C4-2B (cell line): ENCODE results near the gene RPE.

ENCODE experiments used
- H3K27ac ChIP-seq: fragments of 450-650 bp; 2 replicates; pipeline ENCODE4 v1.5.1; 2017
- ZFX ChIP-seq: fragments of 450-650 bp; IDR thresholded peaks from 2 replicates; pipeline ENCODE4 v1.6.1; 2017
- TF ChIP-seq, protein P1 (sequence below): fragments of 450-650 bp; conservative IDR thresholded peaks from 2 replicates; pipeline ENCODE4 v1.5.1; 2017; ENCODE audit warnings: mild to moderate bottlenecking

Gene RPE

DNA sequence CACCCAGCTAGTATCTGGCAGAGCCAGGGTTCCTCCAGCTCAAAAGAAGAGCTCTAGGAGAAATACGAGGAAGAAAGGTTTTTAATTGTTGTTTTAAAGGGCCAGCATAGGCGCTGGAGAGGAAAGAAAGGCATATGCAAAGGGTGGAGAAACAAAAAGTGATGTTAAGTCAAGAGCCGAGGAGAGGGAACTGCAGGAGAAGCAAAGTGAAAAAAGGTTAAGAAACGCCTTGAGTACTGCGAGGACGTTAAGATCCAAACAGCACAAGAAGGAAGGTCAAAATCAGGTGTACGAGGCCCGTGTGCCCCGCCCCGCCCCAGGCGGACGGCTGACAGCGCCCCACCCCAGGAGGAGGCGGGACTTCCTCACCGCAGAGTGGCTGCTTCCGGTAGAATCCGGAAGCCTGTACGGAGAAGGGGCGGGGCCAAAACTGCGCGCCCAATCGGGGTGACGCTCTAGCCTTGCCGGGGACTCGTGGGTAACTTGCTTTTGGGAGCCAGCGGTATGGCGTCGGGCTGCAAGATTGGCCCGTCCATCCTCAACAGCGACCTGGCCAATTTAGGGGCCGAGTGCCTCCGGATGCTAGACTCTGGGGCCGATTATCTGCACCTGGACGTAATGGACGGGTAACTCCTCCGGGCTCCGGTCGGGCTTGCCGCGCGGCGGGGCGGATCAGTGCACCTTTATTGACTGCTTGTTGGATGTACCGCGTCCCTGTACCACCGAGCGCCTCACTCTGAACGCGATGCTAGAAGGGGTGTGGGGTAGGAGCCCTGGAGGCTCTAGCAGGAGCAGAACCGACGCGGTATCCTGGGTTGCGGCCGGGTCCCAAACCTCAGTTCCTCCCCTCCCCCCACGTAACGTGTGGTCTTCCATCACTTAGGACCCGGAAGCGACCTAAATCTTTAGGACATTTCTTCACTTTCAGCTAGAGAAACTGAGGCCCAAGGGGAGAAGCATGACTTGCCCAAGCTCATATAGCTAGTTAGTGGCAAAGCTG, at the start of gene RPE:
TSS of gene RPE (plus strand) at position 481 of the 1,000 bp plus-strand sequence. CDS start at position 505, 24 bp downstream.
- peak within 1 kb of the TSS; percentile 89 for H3K27ac ChIP-seq

DNA sequence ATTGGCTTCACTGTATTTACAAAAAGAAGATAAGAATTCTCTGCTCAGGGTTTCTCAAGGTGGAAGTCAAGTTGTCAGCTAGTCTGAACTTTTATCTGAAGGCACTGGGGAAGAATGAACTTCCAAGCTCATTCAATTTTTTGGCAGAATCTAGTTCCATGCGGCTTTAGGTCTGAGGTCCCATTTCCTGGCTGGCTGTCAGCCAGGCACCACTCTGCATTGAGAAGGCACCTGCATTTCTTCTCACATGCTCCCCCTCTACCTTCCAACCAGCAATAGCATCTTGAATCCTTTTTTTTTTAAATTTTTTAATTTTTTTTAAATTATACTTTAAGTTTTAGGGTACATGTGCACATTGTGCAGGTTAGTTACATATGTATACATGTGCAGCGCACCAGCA, 46.2 kb upstream of the RPE start:
- TF ChIP-seq, protein P1, sequence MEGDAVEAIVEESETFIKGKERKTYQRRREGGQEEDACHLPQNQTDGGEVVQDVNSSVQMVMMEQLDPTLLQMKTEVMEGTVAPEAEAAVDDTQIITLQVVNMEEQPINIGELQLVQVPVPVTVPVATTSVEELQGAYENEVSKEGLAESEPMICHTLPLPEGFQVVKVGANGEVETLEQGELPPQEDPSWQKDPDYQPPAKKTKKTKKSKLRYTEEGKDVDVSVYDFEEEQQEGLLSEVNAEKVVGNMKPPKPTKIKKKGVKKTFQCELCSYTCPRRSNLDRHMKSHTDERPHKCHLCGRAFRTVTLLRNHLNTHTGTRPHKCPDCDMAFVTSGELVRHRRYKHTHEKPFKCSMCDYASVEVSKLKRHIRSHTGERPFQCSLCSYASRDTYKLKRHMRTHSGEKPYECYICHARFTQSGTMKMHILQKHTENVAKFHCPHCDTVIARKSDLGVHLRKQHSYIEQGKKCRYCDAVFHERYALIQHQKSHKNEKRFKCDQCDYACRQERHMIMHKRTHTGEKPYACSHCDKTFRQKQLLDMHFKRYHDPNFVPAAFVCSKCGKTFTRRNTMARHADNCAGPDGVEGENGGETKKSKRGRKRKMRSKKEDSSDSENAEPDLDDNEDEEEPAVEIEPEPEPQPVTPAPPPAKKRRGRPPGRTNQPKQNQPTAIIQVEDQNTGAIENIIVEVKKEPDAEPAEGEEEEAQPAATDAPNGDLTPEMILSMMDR: no peak
- no peak for TF ChIP-seq ZFX

More for the DNA sequence above, at the start of gene RPE:
- TF ChIP-seq, protein P1: no peak
- TF ChIP-seq ZFX: no peak

DNA sequence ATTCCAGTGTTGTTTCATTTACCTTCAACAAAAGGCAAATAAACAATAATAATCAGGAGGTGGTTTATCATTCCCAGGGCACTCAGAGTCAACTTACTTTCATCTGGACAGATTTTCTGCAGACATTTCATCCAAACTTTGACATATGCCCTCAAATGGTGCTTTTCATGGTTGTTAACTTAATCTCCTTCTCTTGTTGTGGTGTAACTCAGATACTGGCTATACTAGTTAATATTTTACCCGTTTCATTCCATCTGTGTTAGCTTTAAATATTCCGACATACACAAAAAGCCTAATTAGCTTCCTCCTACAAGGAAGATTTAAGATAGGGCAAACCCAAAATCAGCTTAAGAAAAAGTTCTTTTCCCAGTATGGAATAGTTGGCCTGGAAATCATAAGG, 44.4 kb upstream of the RPE start:
- H3K27ac ChIP-seq: no peak overlapping the region
- no peak for TF ChIP-seq ZFX
- TF ChIP-seq, protein P1: no peak

More for the DNA sequence above, 46.2 kb upstream of the RPE start:
- H3K27ac ChIP-seq: no peak overlapping the region

DNA sequence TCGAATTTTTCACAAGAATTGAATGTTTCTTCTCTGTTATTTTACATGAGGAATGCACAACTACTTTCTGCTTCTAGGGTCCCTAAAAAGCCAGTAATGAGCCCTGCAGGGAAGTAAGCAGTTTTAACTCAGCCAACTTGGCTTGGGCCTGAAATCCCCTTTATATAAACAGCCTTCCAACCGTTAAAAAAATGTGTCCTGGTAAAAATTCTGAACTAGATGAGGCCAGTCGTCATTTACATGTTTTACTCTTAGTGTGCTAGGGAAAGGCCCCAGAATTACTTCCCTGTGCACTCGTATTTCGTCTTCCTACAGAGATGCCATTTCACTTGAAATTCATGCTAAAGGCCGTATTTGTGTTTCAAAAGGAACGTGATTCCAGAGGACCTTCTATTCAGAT, 42.4 kb upstream of the RPE start:
- no peak overlapping the region for H3K27ac ChIP-seq
- TF ChIP-seq ZFX: no peak
- TF ChIP-seq, protein P1: no peak

DNA sequence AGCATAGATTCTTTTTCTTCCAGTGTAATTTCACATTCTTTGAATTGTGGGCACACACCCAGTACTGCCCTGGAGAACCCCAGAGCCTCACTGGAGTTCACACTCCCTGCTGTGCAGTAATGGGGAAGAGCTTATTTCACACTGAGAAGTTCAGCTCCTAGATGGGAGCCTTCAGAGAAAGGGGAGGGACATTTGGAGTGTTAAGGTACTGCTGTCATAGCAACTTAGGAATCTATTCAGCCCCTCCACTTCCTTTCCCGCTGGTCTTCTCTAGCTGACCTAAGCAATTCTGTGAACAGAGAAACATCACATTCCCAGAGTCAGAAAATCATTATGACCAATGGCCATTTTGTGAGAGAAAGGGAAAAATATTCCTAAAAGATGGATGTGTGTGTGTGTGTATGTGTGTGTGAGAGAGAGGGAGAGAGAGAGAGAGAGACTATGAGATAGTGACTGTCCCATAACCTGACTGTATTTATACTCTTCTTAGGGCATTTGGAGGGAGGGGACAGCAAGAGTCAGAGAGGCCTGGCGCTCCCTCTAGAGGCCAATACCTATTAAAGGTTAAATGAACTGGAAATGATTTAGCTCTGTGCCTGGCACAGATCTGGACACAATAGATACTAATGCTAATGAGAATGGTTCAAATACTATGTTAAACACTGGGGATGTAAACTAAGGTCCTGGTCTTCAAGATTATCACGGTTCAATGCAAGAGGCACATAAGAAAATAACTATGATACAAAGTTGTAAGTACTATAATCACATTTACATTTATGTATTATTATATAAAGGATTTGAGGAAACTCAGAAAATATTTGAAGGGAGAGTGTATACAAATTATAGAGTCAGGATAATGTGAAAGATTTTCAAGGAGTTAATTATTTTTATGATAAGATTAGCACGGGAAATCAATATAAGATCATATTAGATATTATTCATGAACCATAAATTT, 41.5 kb upstream of the RPE start:
- TF ChIP-seq, protein P1: peak; percentile 86
- TF ChIP-seq ZFX: no peak
- H3K27ac ChIP-seq: no peak overlapping the region

DNA sequence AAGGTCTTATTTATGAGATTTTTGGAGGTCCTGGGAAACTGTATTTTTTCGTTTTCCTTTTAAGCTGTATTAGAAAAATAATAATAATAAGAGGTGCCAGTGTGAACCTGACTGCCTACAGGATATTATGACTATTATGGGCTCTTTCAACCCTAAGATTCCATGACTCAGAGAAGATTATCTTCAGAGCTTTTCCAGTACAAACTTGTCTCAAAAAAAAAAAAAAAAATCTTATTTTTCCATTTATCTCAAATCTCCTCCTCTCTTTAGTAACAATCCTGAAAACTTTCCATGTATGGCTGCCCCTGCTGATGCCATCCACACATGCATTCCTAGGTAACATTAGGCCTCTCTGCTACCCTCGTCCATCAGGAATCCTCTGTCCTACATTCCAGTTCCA, 36.7 kb upstream of the RPE start:
- H3K27ac ChIP-seq: no peak overlapping the region
- no peak for TF ChIP-seq ZFX
- TF ChIP-seq, protein P1: no peak
